HUES64 (cell line): Measurements from ENCODE around the gene DIP2C.

ENCODE experiments used
- H3K27ac ChIP-seq: 2 replicates; pipeline ENCODE4 v1.7.0; 2013; ENCODE audit warnings: low read depth, low read length, inconsistent platforms
- H3K27me3 ChIP-seq: 2 replicates; pipeline ENCODE4 v1.6.1; 2013; ENCODE audit warnings: mild to moderate bottlenecking, low read length; ENCODE audit not compliant: insufficient read depth
- H3K36me3 ChIP-seq: 2 replicates; pipeline ENCODE4 v1.6.1; 2013; ENCODE audit warnings: mild to moderate bottlenecking, low read length; ENCODE audit not compliant: insufficient read depth
- H3K4me1 ChIP-seq: 2 replicates; pipeline ENCODE4 v1.6.1; 2013; ENCODE audit warnings: mild to moderate bottlenecking, low read length, moderate library complexity; ENCODE audit not compliant: insufficient read depth
- H3K4me3 ChIP-seq: 2 replicates; pipeline ENCODE4 v1.5.1; 2013; ENCODE audit warnings: mild to moderate bottlenecking, low read length, moderate library complexity
- H3K9ac ChIP-seq: 2 replicates; pipeline ENCODE4 v1.6.1; 2013; ENCODE audit warnings: mild to moderate bottlenecking, low read depth, low read length
- H3K9me3 ChIP-seq: 2 replicates; pipeline ENCODE4 v1.6.1; 2013; ENCODE audit warnings: low read depth, low read length; ENCODE audit not compliant: insufficient read depth
- WGBS: fragments of 150-250, 120-280 bp; methylation state at CpG from one replicate; pipeline ENCODE4 v1.1.7; 2013; ENCODE audit warnings: missing lambda C conversion rate; 5-methylcytosine and 5-hydroxymethylcytosine counted together

The DIP2C gene

DNA sequence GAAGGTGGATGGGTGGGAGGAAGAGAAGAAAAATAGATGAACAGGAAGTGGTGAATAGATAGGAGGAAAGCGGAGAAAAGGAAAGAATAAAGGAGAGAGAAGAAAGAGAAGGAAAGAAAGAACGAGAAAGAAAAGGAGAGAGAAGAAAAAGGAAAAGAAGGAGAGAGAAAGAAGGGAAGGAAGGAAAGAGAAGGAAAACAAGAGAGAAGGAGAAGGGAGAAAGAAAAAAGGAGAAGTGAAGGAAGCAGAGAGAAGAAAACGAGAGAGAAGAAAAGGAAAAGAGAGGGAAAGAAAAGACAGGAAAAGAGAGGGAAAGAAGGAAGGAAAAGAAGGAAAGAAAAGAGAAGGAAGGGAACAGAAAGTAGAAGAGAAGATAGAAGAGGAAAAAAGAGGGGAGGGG lies 211.8 kb downstream of the DIP2C start:
- 89% methylated on average over 3 of the region's 3 CpGs for WGBS
- no peaks in the 10 kb centered on the region for H3K4me1 ChIP-seq
- H3K4me3 ChIP-seq: no peak overlapping the region
- H3K9ac ChIP-seq: no peak overlapping the region
- H3K9me3 ChIP-seq: no peaks in the 10 kb centered on the region
- no peaks in the 10 kb centered on the region for H3K36me3 ChIP-seq
- no peak overlapping the region for H3K27ac ChIP-seq
- H3K27me3 ChIP-seq: no peaks in the 10 kb centered on the region

DNA sequence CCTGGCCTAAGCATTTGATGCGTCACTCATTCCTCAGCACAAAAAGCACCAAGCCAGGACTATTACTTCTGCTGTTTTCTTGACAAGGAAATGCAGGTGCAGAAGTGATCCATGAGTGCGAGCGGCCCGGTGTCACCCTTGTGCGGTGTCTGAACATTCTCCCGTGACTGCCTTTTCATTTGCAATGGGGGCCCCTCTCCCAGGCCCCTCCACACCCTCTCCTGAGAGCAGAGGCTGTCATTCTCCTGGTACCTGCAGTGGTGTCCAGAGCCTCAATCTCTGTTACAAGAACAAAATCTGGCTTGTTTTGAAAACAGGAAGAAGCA lies 213.1 kb downstream of the DIP2C start:
- no peaks in the 10 kb centered on the region for H3K9me3 ChIP-seq
- WGBS: 94% methylated on average over 6 of the region's 6 CpGs
- no peaks in the 10 kb centered on the region for H3K36me3 ChIP-seq
- H3K4me3 ChIP-seq: no peak overlapping the region
- H3K27ac ChIP-seq: no peak overlapping the region
- no peak overlapping the region for H3K9ac ChIP-seq
- no peaks in the 10 kb centered on the region for H3K27me3 ChIP-seq
- no peaks in the 10 kb centered on the region; the same call in 1 of the 2 replicates for H3K4me1 ChIP-seq

DNA sequence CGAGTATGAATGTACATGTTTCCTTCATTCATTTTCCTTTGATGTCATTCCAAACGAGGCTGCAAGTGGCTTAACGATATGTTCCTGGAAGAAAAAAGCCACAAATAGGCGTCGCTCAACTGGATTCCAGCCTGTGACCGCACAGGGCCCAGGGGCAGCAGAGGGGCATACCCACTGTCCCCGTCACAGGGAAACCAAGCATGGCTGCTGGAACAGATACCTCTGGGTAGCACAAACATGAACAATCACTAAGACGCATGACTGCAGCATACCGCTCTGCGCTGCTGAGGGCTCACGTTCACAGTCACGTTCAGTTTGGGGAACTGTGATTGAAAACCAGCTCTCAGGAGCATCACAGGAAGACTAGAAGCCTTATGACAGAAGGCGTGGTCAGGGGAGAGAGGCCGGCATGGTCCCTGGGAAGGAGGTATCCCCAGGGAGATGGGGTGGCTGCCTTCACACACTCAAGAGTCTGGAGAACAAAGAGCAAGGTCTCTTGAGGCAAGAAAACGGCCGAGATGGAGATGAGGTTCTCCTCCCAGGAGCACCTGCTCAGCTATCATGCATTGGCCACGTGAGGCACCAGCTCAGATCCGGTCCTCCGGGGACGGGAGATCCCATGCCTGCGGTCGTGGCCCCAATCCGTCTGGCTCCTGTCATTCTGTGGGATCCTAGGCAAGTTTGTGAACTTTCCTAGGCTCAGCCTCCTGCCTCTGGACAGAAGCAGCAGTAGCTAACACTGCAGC lies 213.6 kb downstream of the DIP2C start:
- Histone ChIP-seq H3K27ac (no peak overlapping the region), H3K27me3 (no peaks in the 10 kb centered on the region), H3K4me1 (no peaks in the 10 kb centered on the region; the same call in 1 of the 2 replicates), H3K9ac (no peak overlapping the region), H3K36me3 (0 out of 2 replicates have a peak, but pooled peaks cover 1% of the 10 kb centered on the region), H3K4me3 (no peak overlapping the region), H3K9me3 (no peaks in the 10 kb centered on the region)
- 90% methylated on average over 23 of the region's 23 CpGs for WGBS

DNA sequence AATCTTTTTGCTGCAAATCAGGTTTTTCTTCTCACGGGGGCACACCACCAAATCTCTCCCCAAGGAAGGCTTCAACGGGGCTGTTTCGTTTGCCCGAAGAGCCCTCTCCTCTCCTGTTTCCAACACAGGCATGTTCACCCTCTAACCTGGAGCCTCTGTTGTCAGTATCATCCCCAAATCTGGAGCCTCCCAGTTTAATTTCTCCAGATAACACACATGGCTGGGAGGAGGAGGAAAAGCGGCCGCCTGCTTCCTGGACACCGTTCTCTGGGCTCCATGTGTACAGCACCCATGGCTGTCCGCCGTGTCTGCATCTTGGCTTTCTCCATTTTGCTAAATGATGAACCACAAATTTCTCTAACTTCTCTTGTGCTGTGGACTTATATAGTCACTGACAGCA lies 214.5 kb downstream of the DIP2C start:
- 97% methylated on average over 9 of the region's 9 CpGs for WGBS
- Histone ChIP-seq H3K36me3 (peaks cover 11% of the 10 kb centered on the region), H3K4me1 (no peaks in the 10 kb centered on the region; the same call in 1 of the 2 replicates), H3K9ac (no peak overlapping the region), H3K4me3 (no peak overlapping the region), H3K27ac (no peak overlapping the region), H3K27me3 (no peaks in the 10 kb centered on the region), H3K9me3 (no peaks in the 10 kb centered on the region)

DNA sequence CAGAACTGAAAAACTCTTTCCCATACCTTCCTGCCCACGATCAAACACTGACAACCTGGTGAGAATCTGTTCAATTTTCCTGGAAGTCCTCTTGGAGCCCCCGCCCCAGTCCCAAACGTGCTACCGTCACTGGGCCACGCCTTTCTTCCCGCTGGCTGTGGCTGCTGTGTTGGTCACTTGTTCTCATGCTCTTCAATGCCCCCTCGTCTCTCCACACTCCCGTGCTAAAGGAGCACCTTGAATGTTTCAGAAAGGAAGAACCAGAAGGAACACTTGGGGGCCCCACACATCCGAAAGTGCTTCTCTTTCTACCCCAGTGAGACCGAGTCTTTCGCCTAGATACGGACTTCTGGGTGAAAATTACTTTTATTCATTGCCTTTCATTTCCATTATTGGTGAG lies 215.1 kb downstream of the DIP2C start:
- no peaks in the 10 kb centered on the region for H3K27me3 ChIP-seq
- H3K27ac ChIP-seq: no peak overlapping the region
- H3K36me3 ChIP-seq: peaks cover 12% of the 10 kb centered on the region
- WGBS: 91% methylated on average over 12 of the region's 12 CpGs
- H3K4me1 ChIP-seq: no peaks in the 10 kb centered on the region; the same call in 1 of the 2 replicates
- no peaks in the 10 kb centered on the region for H3K9me3 ChIP-seq
- H3K4me3 ChIP-seq: no peak overlapping the region
- H3K9ac ChIP-seq: no peak overlapping the region

DNA sequence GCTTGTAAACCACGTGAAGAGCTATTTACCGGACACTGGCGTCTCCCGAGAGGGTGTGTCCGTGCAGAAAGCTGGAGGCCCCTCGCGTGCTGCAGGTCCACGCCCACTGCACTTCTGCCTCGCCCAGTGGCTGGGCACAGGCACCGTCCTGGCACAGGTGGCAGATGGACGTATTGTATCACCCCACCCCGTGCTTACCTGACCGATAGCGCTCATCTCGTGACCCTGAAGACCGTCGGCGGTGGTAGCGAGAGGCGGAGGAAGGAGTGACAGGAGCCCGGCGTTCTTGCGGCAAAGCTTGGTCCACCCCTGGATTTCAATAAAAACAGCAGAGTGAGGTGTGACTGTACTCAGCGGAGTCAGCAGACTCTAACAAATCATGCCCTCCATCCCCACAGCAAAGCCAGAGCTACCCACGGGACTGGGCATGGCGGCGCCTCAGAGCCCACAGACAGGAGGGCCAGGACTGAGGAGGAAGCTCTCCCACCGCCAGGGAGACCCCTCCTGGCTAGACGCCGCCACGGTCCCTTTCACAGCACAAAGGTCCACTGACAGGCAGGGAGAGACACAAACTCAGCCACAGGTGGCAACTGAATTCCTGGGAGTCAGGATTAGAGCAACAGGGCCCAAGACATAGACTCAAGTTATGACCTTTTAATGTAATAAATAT lies 217.1 kb downstream of the DIP2C start:
- Histone ChIP-seq H3K4me3 (no peak overlapping the region), H3K4me1 (no peaks in the 10 kb centered on the region; the same call in 1 of the 2 replicates), H3K27ac (no peak overlapping the region), H3K9me3 (no peaks in the 10 kb centered on the region), H3K9ac (no peak overlapping the region), H3K27me3 (no peaks in the 10 kb centered on the region), H3K36me3 (peaks cover 12% of the 10 kb centered on the region)
- WGBS: 94% methylated on average over 31 of the region's 31 CpGs

DNA sequence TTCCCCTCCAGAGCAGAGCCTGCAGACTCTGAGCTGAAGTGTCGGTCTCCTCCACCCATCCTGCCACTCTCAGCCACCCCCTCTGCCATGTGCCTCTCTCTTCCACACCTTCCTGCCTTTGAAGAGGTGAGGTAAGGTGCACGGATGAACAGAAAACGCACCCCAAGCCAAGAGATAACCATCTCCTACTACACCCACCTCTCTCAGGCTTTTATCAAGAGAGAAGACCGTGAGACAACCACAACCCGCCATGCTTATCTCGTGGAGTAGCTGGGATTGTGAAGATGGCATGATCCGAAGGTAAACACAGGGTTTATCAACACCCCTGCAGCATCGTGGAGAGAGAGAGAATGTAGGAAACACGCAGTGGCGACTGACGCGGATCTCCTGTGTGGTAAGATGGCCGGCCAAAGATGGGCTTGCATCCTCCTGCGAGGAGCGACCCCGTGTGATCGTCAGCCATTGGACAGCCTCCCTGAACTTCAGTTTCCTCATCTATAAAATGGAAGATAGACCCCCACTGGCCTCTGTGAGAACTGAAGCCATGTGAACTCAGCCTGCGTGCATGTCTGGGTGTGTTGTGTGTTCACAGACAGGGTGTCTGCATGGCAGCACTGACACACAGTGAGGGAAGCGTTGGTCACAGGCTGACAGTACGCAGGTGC lies 219.0 kb downstream of the DIP2C start:
- Histone ChIP-seq H3K27me3 (no peaks in the 10 kb centered on the region), H3K9me3 (no peaks in the 10 kb centered on the region), H3K9ac (no peak overlapping the region), H3K4me3 (no peak overlapping the region), H3K27ac (no peak overlapping the region), H3K36me3 (peaks cover 12% of the 10 kb centered on the region), H3K4me1 (no peaks in the 10 kb centered on the region; the same call in 1 of the 2 replicates)
- WGBS: 94% methylated on average over 18 of the region's 20 CpGs

DNA sequence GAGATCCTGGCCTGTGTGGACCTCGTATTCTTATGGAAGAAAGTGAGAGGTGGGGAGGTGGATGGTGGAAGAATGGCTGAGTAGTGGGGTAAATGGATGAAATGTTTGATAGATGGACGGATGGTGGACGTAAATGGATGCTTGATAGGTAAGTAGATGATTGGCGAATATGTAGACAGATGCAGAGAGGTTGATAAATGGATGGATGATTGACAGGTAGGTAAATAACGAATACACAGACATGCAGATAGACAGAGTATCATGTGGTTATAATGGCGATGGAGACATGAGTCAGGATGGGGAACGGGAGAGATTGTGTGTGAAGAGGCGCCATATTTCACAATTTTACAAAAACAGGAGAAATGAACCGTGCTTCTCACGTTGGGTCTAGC lies 219.5 kb downstream of the DIP2C start:
- Histone ChIP-seq H3K4me1 (no peaks in the 10 kb centered on the region; the same call in 1 of the 2 replicates), H3K27ac (no peak overlapping the region), H3K27me3 (no peaks in the 10 kb centered on the region), H3K9ac (no peak overlapping the region), H3K36me3 (peaks cover 12% of the 10 kb centered on the region), H3K9me3 (no peaks in the 10 kb centered on the region), H3K4me3 (no peak overlapping the region)
- 93% methylated on average over 10 of the region's 10 CpGs for WGBS

DNA sequence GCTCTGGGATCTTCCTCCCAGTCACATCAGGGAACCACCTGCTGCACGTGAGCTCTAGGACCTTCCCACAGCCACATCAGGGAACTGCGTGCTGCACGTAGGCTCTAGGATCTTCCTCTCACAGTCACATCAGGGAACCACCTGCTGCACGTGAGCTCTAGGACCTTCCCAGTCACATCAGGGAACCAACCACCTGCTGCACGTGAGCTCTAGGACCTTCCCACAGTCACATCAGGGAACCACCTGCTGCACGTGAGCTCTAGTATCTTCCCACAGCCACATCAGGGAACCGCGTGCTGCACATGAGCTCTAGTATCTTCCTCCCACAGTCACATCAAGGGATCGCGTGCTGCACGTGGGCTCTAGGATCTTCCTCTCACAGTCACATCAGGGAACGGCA lies 229.7 kb downstream of the DIP2C start:
- Histone ChIP-seq H3K27ac (no peak overlapping the region), H3K4me1 (no peaks in the 10 kb centered on the region), H3K9me3 (no peaks in the 10 kb centered on the region), H3K4me3 (no peak overlapping the region), H3K27me3 (no peaks in the 10 kb centered on the region), H3K9ac (no peak overlapping the region), H3K36me3 (no peaks in the 10 kb centered on the region)
- 95% methylated on average over 12 of the region's 12 CpGs for WGBS

DNA sequence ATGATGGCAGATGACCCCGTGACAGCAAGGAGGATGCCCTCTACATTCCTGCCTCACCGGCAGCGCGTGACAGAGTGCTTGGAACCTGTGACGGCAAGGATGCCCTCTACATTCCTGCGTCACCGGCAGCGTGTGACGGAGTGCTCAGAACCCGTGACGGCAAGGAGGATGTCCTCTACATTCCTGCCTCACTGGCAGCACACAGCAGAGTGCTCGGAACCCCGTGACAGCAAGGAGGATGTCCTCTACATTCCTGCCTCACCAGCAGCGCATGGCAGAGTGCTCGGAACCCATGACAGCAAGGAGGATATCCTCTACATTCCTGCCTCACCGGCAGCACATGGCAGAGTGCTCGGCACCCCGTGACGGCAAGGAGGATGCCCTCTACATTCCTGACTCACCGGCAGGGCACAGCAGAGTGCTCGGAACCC lies 231.0 kb downstream of the DIP2C start:
- no peak overlapping the region for H3K9ac ChIP-seq
- no peak overlapping the region for H3K27ac ChIP-seq
- H3K36me3 ChIP-seq: no peaks in the 10 kb centered on the region
- no peak overlapping the region for H3K4me3 ChIP-seq
- H3K9me3 ChIP-seq: no peaks in the 10 kb centered on the region
- 95% methylated on average over 21 of the region's 21 CpGs for WGBS
- H3K27me3 ChIP-seq: no peaks in the 10 kb centered on the region
- no peaks in the 10 kb centered on the region for H3K4me1 ChIP-seq

DNA sequence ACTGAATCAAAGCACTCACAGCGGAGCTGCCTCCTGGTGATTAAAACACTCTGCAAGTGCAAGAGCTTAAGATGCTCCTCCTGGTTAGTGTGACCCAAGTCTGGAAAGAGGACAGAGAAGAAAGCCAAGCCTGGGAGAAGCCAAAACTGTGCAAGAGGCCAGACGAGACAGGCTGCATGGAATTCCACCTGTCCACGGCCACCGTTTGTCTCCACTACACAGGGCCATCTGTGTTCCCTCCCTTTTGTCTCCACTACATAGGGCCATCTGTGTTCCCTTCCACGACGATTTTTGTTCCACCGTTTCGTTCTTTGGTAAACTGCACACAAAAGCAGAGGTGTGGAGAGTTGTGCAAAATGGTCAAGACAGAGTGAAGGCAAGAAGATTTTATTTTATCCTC lies 233.0 kb downstream of the DIP2C start:
- Histone ChIP-seq H3K27me3 (no peaks in the 10 kb centered on the region), H3K9me3 (no peaks in the 10 kb centered on the region), H3K4me1 (no peaks in the 10 kb centered on the region), H3K4me3 (no peak overlapping the region), H3K9ac (no peak overlapping the region), H3K36me3 (no peaks in the 10 kb centered on the region), H3K27ac (no peak overlapping the region)
- WGBS: 90% methylated on average over 8 of the region's 8 CpGs
